Measurements from ENCODE around the gene DHRS11.
"Not testable (repeated sequence)": the region's sequence is repeated elsewhere in the genome, so short reads cannot be mapped to it uniquely, and the experiment has no call there.

The DHRS11 gene

DNA sequence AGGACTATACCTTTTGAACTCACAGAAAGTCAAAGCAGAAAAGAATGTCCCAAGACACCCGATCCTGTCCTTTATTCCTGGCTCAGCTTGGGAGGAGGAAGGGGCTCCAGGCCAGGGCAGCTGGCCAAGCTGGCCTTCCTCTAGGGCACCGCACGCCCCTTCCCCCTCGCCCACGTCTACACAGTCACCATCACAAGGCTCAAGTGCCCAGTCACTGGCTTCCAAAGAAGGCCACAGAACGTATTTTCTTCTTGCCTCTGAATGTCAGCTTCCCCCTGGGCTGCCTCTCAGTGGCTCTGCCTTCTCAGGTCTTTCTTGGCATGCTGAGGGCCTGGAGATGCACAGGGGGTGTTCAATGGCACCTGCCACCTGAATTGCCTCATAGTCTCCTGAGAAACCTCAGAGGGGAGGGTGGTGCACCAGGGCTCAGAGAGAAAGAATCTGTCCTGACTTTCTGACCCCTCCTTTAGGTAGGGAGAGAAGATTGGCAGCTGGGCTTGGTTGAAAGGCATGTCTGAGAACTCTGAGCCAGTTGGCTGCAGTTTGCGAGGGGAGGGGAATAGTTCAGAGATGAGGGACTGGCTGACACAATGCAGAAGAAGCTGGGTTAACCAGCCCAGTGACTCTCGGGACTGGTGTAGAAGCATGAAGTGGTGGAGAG lies 2.1 kb downstream of the DHRS11 start:
- DNase-seq (ENCODE audit: low read depth), result no peak

DNA sequence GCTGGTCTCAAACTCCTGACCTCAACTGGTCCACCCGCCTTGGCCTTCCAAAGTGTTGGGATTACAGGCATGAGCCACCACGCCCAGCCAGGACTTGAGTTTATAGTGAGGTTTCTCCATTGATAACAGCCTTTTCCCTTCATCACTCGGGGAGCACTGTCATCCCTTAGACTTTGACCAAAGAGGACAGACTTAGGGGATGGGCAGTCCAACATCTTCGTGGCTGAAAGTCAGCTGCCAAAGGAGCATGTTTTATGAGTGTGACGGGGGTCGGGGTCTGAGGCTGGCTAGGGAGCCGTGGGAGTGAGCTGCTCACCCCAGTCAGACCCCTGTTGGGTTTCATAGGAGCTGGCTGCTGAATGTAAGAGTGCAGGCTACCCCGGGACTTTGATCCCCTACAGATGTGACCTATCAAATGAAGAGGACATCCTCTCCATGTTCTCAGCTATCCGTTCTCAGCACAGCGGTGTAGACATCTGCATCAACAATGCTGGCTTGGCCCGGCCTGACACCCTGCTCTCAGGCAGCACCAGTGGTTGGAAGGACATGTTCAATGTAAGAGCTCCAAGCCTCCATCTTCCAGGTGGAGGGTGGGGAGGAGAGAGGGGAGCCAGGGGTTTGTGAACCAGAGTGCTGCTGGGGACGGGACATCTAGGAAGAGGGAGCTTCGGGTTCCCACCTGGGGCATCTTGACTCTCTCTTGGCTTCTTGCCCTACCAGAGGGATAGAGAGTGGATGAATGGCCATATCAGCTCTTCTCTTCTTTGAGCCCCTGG lies 3.1 kb downstream of the DHRS11 start:
- no peak for DNase-seq (ENCODE audit: low read depth)

DNA sequence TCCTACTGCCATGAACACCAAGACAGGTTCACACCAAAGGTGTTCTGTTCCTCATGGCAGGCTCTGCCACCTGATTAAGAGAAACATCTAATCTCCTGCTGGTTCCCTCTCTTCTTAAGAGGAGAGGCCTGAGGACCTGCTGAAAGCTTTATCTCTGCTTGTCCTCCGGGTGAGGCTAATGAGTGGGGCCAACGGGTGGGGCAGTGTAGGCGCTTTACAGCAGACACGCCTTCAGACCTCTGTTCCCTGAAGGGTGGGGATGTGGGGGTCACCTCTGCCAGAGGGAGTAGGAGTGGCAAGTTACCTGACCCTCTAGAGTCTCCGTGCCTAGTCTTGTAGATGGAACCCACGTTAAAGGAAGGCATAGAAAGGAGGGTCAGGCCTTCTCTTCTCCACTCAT lies 5.5 kb downstream of the DHRS11 start:
- no peak for DNase-seq (ENCODE audit: low read depth)

DNA sequence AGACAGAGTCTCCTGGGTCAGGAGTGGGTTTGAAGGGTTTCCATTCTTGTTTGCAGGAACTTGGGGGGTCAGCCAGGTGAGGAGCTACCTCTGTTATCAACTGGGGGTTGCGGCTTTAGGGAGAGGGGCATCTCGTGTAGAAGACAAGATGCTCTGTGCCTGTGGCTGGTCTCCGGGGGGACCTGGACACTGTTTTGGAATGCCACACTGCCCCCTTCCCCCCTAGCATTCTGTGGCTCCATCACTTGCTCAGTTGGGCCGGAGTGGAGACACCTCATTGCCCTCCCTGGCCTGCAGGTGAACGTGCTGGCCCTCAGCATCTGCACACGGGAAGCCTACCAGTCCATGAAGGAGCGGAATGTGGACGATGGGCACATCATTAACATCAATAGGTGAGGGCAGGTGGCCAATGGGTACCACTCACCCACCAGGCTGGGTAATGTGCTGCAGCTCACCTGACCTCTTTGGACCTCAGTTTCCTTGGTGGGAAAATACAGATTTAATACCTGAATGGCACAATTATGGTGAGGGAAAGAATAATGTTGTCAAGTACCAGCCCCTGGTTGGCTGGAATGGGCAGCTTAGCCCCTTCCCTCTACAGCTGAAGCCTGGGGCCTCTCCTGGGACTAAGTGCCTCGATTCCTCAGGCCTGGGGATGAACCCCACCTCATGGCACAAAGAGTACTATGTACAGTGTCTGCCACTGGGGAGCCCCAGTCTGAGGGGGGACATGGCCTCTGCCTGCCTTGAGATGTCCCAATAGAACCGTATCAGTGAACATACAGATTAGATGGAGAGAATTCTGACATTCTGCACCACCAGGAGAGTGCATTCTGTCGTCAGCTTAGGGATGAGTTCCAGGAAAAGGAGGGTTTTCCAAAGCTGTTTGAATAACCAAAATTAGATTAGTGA lies 6.4 kb downstream of the DHRS11 start:
- no peak for DNase-seq (ENCODE audit: low read depth)

DNA sequence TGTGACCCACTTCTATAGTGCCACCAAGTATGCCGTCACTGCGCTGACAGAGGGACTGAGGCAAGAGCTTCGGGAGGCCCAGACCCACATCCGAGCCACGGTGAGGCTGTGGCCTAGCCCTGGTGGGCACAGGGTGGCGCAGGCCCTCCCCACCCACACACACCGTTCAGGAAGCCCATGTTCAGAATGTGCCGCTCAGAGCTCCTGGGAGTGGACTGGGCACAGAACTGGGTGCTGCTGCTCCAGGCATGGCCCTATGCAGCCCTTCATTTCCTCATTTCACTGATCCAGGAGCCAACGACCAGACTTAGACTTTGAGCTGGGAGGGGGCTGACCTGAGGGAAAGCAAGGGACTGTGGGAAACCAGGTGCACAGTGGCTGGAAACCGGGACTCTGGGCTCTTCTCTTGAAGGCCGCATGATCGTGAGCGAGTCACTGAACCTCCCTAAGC lies 7.3 kb downstream of the DHRS11 start:
- DNase-seq (ENCODE audit: low read depth), result no peak

DNA sequence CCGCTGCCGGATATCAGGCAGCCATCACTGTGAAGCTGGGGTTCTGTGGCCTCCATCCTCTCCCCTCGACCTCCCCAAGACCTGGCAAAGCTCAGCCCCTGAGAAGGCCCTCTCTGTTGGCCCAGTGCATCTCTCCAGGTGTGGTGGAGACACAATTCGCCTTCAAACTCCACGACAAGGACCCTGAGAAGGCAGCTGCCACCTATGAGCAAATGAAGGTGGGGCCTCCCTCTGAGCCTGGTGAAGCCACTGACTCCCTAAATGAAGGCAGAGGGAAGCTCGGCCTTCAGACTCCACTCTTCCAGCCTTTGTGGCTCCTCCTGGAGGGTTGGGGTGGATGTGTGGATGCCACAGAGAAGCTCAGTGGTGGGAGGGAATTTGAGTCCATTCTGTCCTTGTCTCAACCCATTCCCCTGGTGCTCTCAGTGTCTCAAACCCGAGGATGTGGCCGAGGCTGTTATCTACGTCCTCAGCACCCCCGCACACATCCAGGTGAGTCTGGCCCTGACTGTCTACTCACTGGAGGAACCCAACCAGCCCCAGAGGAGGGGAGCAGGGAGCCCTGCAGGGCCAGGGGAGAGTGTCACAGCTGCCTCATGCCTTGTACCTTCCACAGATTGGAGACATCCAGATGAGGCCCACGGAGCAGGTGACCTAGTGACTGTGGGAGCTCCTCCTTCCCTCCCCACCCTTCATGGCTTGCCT lies 8.0 kb downstream of the DHRS11 start:
- DNase-seq (ENCODE audit: low read depth), result no peak

DNA sequence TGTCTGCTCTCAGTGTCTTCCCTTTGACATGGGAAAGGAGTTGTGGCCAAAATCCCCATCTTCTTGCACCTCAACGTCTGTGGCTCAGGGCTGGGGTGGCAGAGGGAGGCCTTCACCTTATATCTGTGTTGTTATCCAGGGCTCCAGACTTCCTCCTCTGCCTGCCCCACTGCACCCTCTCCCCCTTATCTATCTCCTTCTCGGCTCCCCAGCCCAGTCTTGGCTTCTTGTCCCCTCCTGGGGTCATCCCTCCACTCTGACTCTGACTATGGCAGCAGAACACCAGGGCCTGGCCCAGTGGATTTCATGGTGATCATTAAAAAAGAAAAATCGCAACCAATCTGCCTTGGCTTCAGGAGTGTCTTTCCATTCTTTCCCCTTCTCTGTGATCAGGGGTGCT lies 8.8 kb downstream of the DHRS11 start:
- no peak for DNase-seq (ENCODE audit: low read depth)

DNA sequence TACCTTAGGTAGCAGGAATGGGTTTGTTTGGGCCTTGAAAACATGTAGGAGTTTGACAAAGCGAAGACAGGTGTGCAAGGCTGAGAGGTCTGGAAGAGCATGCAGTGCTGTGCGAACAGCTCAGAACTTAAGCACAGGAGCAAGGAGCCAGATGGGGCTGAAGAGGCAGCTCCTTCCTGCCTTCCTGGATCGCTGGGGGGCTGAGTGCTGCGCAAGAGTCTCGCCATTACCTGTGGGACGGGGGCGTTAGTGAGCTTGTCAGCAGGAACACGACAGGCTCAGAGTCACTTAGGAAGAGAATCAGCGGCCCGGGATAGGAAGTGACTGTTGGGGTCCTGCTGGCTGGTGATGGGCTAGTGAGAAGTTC lies 9.2 kb downstream of the DHRS11 start:
- no peak for DNase-seq (ENCODE audit: low read depth)

DNA sequence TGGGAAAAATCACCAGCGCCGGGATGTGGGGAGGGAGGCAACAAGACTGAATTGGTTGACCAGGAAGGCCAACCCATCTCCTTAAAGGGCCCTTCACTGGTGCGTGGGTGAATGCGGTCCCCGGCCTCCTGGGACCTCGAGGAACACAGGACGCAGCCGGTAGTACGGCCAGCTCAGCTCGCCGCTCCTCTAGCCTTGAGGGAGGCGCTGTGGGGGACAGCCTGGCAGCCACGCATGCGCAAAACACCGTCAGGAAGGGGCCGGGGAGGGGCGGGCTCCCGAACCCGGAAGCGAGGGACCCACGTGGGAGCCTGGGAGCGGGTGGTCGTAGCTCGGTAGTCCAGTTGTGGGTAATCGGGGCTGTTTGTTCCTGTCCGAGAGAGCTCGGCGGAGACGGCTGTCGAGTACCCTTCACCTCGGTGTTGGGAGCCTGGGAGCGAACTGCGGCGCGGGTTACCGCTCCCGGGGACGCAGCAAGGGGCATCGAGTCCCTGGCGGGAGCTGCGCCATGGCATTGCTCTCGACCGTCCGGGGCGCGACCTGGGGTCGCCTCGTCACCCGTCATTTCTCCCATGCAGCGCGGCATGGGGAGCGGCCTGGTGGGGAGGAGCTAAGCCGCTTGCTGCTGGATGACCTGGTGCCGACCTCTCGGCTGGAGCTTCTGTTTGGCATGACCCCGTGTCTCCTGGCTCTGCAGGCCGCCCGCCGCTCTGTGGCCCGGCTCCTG lies 9.8 kb downstream of the DHRS11 start, which contains the start of gene MRM1:
TSS of gene MRM1 (plus strand) at position 281 of the 727 bp plus-strand sequence. CDS start at position 509, 228 bp downstream.
- peak; percentile 75 for DNase-seq (ENCODE audit: low read depth)

DNA sequence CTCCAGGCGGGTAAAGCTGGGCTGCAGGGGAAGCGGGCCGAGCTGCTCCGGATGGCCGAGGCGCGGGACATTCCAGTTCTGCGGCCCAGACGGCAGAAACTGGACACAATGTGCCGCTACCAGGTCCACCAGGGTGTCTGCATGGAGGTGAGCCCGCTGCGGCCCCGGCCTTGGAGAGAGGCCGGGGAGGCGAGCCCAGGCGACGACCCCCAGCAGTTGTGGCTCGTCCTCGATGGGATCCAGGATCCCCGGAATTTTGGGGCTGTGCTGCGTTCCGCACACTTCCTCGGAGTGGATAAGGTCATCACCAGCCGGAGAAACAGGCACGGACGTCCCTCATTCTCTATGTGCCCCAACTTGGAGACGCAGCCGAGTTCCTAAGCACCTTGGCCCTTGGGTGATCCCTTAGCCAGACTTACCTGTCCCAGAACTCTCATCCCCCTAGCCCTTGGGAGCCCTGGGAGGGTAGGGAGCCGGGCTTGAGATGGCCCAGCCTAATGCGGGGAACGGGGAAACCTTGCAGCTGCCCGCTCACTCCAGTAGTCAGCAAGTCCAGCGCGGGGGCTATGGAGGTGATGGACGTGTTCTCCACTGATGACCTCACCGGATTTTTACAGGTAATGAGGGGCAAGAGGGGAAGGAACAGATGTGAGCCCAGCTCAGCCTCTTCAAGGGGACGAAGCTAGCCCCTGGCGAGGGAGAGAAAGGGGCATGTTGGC lies 10.5 kb downstream of the DHRS11 start:
- DNase-seq (ENCODE audit: low read depth), result no peak

DNA sequence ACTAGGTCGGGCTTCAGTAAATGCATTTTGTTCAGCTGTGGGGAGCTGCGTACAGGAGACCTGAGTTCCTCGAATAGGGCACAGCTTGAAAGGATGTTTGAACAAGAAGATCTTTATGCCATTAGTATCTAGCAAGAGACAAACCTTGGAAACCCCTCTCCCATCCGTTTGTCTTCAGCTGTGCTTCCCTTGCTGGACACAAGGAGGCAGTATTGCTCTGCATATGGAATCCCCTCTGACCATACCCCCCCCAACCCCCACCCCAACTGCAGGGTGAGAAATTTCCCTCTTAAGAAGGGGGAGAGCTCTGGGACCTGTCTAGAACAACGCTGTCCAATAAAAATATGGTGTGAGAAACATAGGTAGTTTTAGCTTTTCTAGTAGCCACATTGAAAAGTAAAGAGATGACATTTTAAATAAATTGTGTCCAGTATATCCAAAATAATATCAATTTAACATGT lies 11.3 kb downstream of the DHRS11 start:
- DNase-seq (ENCODE audit: low read depth), result peak; percentile 61

DNA sequence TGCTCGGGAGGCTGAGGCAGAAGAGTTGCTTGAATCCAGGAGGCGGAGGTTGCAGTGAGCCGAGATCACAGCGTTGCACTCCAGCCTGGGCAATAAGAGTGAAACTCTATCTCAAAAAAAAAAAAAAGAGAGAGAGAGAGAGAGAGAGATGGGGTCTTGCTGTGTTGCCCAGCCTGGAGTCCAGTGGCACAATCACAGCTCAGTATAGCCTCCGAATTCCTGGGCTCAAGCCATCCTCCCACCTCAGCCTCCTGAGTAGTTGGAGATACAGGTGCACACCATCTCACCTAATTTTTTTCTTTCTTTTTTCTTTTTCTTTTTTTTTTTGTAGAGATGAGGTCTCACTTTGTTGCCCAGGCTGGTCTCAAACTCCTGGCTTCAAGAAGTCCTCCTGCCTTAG lies 13.3 kb downstream of the DHRS11 start:
- not testable (repeated sequence) for DNase-seq (ENCODE audit: low read depth)

DNA sequence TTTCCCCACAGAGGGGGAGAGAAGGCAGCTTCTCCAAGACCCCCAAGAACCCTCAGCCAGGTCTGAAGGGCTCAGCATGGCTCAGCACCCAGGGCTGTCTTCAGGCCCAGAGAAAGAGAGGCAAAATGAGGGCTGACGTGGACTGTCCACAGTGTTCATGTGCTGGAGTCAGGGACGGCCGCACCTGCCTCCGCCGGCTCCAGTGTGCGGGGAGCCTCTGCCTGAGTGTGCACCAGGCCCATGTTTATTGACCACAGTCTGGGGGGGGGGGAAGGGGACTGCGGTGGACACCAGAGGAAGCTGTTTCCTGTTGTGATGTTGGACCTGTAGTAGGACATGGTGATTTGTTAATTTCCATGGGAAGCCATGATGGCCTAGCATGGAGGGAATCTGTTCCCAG lies 16.6 kb downstream of the DHRS11 start:
- no peak for DNase-seq (ENCODE audit: low read depth)

DNA sequence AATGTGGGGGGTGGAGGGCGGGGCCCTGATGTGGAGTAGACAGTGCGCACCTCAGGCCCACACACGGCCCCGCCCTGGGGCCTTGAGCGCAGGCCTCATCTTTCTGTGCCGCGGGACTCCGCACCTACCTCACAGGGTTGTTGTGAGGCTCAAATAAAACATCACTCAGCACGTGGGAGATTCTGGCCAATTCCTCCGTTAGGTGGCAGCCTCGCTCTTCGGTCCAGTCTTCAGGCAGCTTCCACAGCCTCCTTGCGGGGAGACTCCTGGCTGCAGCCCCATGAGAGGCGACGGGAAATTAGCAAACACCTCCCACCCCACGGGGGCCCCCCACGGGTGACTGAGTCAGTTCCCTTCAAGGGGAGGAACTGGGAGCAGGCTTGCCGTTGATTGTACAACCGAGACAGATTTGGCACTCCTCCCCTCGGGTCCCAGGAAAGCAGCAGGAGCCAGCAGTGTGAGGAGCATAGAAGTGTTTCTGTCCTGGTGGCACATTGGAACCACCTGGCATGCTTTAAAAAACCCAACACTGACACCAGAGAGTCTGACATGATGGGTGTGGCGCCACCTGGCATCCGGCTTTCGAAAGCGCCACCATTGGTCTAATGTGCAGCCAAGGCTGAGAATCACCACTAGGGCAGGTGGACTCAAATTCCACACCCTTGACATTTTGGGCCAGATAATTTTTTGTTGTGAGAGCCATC lies 17.3 kb downstream of the DHRS11 start:
- peak; percentile 52 for DNase-seq (ENCODE audit: low read depth)

DNA sequence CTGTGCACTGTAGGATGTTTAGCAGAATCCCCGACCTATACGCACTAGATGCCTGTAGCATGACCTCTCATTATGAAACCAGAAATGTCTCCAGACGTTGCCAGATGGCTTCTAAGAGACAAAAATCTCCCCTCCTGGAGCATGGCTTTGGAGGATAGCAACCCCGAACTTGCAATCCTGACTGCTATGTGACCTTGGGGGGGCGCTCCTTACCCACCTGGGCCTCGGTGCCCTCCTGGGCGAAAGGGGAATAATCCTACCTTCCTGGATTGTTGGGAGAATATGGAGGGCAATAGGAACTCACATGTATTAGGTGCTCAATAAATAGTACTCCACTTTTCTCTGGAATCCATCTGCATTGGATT lies 17.8 kb downstream of the DHRS11 start:
- no peak for DNase-seq (ENCODE audit: low read depth)

DNA sequence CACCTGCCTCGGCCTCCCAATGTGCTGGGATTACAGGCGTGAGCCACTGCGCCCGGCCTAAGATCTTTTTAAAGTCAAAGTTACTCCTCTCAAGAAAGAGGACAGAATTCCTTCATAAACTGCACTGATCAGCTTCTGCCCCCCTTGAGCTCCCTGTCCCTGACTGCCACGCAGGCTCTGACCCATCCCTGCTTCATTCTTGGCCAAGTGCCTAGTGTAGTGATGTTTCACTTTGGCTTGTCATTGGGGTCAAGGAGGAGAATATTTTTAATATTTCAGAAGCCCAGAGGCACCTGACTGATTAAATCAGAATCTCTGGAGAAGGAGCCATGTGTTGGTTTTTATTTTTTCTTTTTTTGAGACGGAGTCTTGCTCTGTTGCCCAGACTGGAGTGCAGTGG lies 18.8 kb downstream of the DHRS11 start:
- DNase-seq (ENCODE audit: low read depth), result no peak

DNA sequence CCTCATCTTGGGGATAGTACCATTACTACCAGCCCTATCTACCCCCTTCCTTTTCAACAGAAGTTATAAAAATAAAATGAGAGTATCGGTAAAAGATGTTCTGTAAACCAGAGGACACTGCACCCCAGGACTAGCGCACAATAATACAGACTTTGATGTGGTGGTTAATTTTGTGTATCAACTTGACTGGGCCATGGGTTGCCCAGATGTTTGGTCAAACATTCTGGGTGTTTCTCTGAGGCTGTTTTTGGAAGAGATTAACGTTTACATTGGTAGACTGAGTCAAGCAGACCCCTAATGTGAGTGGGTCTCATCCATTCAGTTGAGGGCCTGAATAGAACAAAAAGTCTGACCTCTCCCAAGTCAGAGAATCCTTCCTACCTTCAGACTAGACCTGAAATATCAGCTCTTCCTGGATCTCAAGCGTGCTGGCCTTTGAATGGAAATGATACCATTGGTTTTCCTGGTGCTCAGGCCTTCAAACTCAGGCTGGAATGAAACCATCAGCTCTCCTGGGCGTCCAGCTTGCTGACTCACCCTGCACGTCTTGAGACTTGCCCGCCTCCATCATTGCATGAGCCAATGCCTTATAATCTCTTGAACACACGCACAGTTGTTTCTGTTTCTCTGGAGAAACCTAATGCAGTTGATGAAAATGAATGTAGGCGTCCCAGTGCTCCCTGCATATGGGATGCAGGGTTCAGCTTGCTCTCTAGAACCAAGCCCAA lies 19.8 kb downstream of the DHRS11 start:
- DNase-seq (ENCODE audit: low read depth), result peak; percentile 66

DNA sequence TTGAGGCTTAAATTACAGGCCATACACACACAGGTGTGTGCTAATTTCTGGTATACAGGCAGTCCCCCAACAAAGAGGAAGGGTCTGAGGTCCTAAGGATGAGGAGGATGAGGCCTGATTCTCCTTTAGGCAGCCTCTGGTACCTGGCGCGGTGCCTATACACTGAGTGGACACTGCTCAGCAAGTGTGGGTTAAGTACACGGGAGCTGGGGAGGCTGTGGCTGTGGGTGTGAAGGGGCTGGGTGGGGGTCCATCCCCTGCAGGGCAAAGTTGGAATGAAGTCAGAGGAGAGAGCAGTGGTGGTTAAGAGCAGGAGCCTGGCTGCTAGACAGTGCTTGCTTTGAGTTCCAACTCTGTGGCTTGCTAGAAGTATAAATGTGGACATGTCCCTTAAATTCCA lies 20.6 kb downstream of the DHRS11 start:
- DNase-seq (ENCODE audit: low read depth), result no peak

DNA sequence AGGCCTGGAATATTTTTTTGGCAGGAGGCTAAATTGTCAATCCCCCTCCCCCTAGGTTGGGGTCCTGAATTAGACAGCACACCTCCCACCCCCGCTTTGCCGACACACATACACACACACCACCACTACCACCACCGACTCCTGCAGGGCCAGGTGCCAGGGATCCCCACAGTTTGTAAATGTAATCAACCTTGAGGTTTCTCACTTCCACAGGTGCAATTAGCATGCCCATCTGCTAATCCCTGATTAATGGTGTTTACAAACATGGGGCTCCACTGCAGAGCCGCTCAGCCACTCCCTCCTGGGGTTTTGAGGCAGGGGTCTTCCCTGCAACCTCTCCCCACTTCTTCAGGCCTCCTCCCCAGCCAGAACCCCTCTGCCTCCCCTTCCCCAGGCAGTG lies 21.5 kb downstream of the DHRS11 start:
- DNase-seq (ENCODE audit: low read depth), result no peak
